Fibroblast of lung (primary cell): ENCODE results near the gene ELMOD3. TPM values are rescaled to one million over a fixed set of nuclear protein-coding genes. Genes with fewer than 3 reads are reported as not detected.
A peak's percentile ranks its signal among the peaks of the same experiment; 100 is the strongest.

Source experiments
- DNase-seq, 2 donors: peaks; one replicate each; pipeline versions ENCODE4 v3.0.0 to v3.0.0-alpha.2; 2010; ENCODE audit warnings: low read depth in 2 of 2
- H2AFZ ChIP-seq: 2 replicates; pipeline ENCODE4 v1.5.1; 2012; ENCODE audit warnings: low read length, control low read depth, inconsistent platforms
- H3K27ac ChIP-seq: 2 replicates; pipeline ENCODE4 v1.5.1; 2011; ENCODE audit warnings: low read length, control low read depth; ENCODE audit not compliant: insufficient read depth
- H3K27me3 ChIP-seq: 2 replicates; pipeline ENCODE4 v1.5.1; 2011; ENCODE audit warnings: mild to moderate bottlenecking, low read length; ENCODE audit not compliant: control insufficient read depth, insufficient read depth
- H3K36me3 ChIP-seq: 2 replicates; pipeline ENCODE4 v1.5.1; 2011; ENCODE audit warnings: low read length; ENCODE audit not compliant: control insufficient read depth, insufficient read depth
- H3K4me1 ChIP-seq: 2 replicates; pipeline ENCODE4 v1.5.1; 2011; ENCODE audit warnings: low read length; ENCODE audit not compliant: control insufficient read depth, insufficient read depth; ENCODE audit errors: extremely low read depth
- H3K4me2 ChIP-seq: 2 replicates; pipeline ENCODE4 v1.5.1; 2011; ENCODE audit warnings: low read length, control low read depth; ENCODE audit not compliant: insufficient read depth; ENCODE audit errors: extremely low read depth
- H3K4me3 ChIP-seq, 4 experiments: fragments of 200-600 bp in 1 of 4; sonication (generic) in 1 of 4; replicated peaks in 1 of 4; 2 replicates each; pipeline ENCODE4 v1.5.1; 2011 to 2016; ENCODE audit warnings: low read length in 4 of 4, low read depth in 3 of 4, mild to moderate bottlenecking in 3 of 4, control low read depth in 2 of 4, inconsistent platforms in 1 of 4, mixed read lengths in 1 of 4; ENCODE audit not compliant: insufficient read depth in 1 of 4; ENCODE audit errors: control extremely low read depth in 1 of 4
- H3K79me2 ChIP-seq: 2 replicates; pipeline ENCODE4 v1.5.1; 2012; ENCODE audit warnings: mild to moderate bottlenecking, low read length, inconsistent platforms; ENCODE audit not compliant: control insufficient read depth, insufficient read depth
- H3K9ac ChIP-seq: 2 replicates; pipeline ENCODE4 v1.5.1; 2011; ENCODE audit warnings: mild to moderate bottlenecking, low read length, control low read depth; ENCODE audit not compliant: insufficient read depth
- H3K9me3 ChIP-seq: 2 replicates; pipeline ENCODE4 v1.5.1; 2012; ENCODE audit warnings: low read depth, low read length; ENCODE audit not compliant: control insufficient read depth, insufficient read depth
- H4K20me1 ChIP-seq: 2 replicates; pipeline ENCODE4 v1.5.1; 2011; ENCODE audit warnings: low read length; ENCODE audit not compliant: control insufficient read depth, insufficient read depth; ENCODE audit errors: extremely low read depth
- CTCF ChIP-seq, 2 donors: IDR thresholded peaks in 1 of 2; conservative IDR thresholded peaks in 1 of 2; 1 replicate in 1 of 2; 2 replicates in 1 of 2; pipeline ENCODE4 v1.5.1; 2011 to 2012; ENCODE audit warnings: low read length in 2 of 2, control low read depth in 1 of 2, inconsistent platforms in 1 of 2, low read depth in 1 of 2, mild to moderate bottlenecking in 1 of 2
- EZH2 ChIP-seq: IDR thresholded peaks from 2 replicates; pipeline ENCODE4 v1.5.1; 2012; ENCODE audit warnings: low read length, control low read depth, mild to moderate bottlenecking; ENCODE audit errors: missing control alignments
- polyA plus RNA-seq, 2 donors: library from polyadenylated mRNA; depleted of rRNA in 1 of 2; stranded (reverse) in 1 of 2; unstranded in 1 of 2; fragments of >200 nt; gene quantifications; 2 replicates each; pipeline ENCODE4 v1.2.1, GENCODE V29; 2011 to 2012; ENCODE audit warnings: missing spikeins in 1 of 2
- total RNA-seq: library from RNA; depleted of rRNA; stranded (reverse); fragments of >200 nt; gene quantifications from 2 replicates; pipeline ENCODE4 v1.2.1, GENCODE V29; 2014

Gene ELMOD3
- total and polyA plus RNA-seq, 2 donors (not counting 1 experiment from before 2014, with no cell fraction given): 13.0 to 27.9 TPM

- peak; percentile 93 to 99 for DNase-seq
- peak overlapping the region; percentile 37 for H3K4me2 ChIP-seq
- peak in 1 of 2 donors; percentile 10 for TF ChIP-seq CTCF (conservative IDR thresholded peaks at IDR 0.05 in 1 of 2, IDR thresholded peaks at IDR 0.05 in 1 of 2; ENCODE audit: low read depth in 1 of 2, low read length in 2 of 2)
- no peak for TF ChIP-seq EZH2
- peaks cover 28% of the 10 kb centered on the region for H3K4me1 ChIP-seq
- no peaks in the 10 kb centered on the region for H3K27me3 ChIP-seq
- no peak overlapping the region for H3K9ac ChIP-seq
- H2AFZ ChIP-seq: no peak overlapping the region
- H3K36me3 ChIP-seq: no peaks in the 10 kb centered on the region
- H4K20me1 ChIP-seq: no peaks in the 10 kb centered on the region
- peak overlapping the region; percentile 76 for H3K27ac ChIP-seq
- H3K9me3 ChIP-seq: no peaks in the 10 kb centered on the region
- no peaks in the 10 kb centered on the region for H3K79me2 ChIP-seq
- H3K4me3 ChIP-seq: no peak overlapping the region
These were observed 79.0 kb downstream of the ELMOD3 start for GRCh38 chr2:85433511-85434089.

GRCh38 chr2:85434696-85435095 lies 80.1 kb downstream of the ELMOD3 start:
- H3K27ac ChIP-seq: no peak overlapping the region

More at GRCh38 chr2:85434696-85435095, 80.1 kb downstream of the ELMOD3 start:
- Histone ChIP-seq H3K36me3 (no peaks in the 10 kb centered on the region), H3K9me3 (no peaks in the 10 kb centered on the region), H3K4me1 (peaks cover 30% of the 10 kb centered on the region), H3K4me3 (no peak overlapping the region), H3K9ac (no peak overlapping the region), H3K79me2 (no peaks in the 10 kb centered on the region), H2AFZ (no peak overlapping the region), H4K20me1 (no peaks in the 10 kb centered on the region), H3K27me3 (no peaks in the 10 kb centered on the region), H3K4me2 (no peak overlapping the region)
- DNase-seq: no peak
- TF ChIP-seq EZH2 (no peak), CTCF (conservative IDR thresholded peaks at IDR 0.05 in 1 of 2, IDR thresholded peaks at IDR 0.05 in 1 of 2; ENCODE audit: low read depth in 1 of 2, low read length in 2 of 2) (no peak)
